ENCODE results near the gene UTS2B.
"Not testable (repeated sequence)": the region's sequence is repeated elsewhere in the genome, so short reads cannot be mapped to it uniquely, and the experiment has no call there.

Gene UTS2B

GRCh38 chr3:191280111-191280510 lies 50.2 kb downstream of the UTS2B start:
- no peak for DNase-seq (ENCODE audit: low read depth)

- no peak for DNase-seq (ENCODE audit: low read depth)
Measured at GRCh38 chr3:191275751-191276150, 54.6 kb downstream of the UTS2B start.

GRCh38 chr3:191275244-191275643 lies 55.1 kb downstream of the UTS2B start:
- not testable (repeated sequence) for DNase-seq (ENCODE audit: low read depth)

- no peak for DNase-seq (ENCODE audit: low read depth)
Measured at GRCh38 chr3:191269289-191270085, 60.8 kb downstream of the UTS2B start.

- DNase-seq (ENCODE audit: low read depth) = no peak
Measured at GRCh38 chr3:191268737-191269136, 61.6 kb downstream of the UTS2B start.

- no peak for DNase-seq (ENCODE audit: low read depth)
Measured at GRCh38 chr3:191263850-191264249, 66.5 kb downstream of the UTS2B start.

- DNase-seq (ENCODE audit: low read depth) = no peak
Measured at GRCh38 chr3:191263365-191263764, 67.0 kb downstream of the UTS2B start.

- DNase-seq (ENCODE audit: low read depth) = no peak
Measured at GRCh38 chr3:191262650-191263049, 67.7 kb downstream of the UTS2B start.

GRCh38 chr3:191261304-191261638 lies 69.1 kb downstream of the UTS2B start:
- DNase-seq (ENCODE audit: low read depth) = no peak

GRCh38 chr3:191260431-191261303 lies 69.7 kb downstream of the UTS2B start:
- DNase-seq (ENCODE audit: low read depth) = no peak

- no peak for DNase-seq (ENCODE audit: low read depth)
Measured at GRCh38 chr3:191259486-191259885, 70.8 kb downstream of the UTS2B start.

- no peak for DNase-seq (ENCODE audit: low read depth)
Measured at GRCh38 chr3:191257286-191257685, 73.0 kb downstream of the UTS2B start.

- DNase-seq (ENCODE audit: low read depth) = no peak
Measured at GRCh38 chr3:191256405-191256804, 73.9 kb downstream of the UTS2B start.

- no peak for DNase-seq (ENCODE audit: low read depth)
Measured at GRCh38 chr3:191255156-191255555, 75.2 kb downstream of the UTS2B start.

- no peak for DNase-seq (ENCODE audit: low read depth)
Measured at GRCh38 chr3:191254098-191254873, 76.0 kb downstream of the UTS2B start.

- DNase-seq (ENCODE audit: low read depth) = no peak
Measured at GRCh38 chr3:191253089-191253799, 77.1 kb downstream of the UTS2B start.

GRCh38 chr3:191246630-191247029 lies 83.7 kb downstream of the UTS2B start:
- DNase-seq (ENCODE audit: low read depth) = no peak

GRCh38 chr3:191246034-191246433 lies 84.3 kb downstream of the UTS2B start:
- DNase-seq (ENCODE audit: low read depth) = not testable (repeated sequence)

- no peak for DNase-seq (ENCODE audit: low read depth)
Measured at GRCh38 chr3:191244242-191244867, 86.0 kb downstream of the UTS2B start.

- DNase-seq (ENCODE audit: low read depth) = no peak
Measured at GRCh38 chr3:191240486-191240885, 89.8 kb downstream of the UTS2B start.

GRCh38 chr3:191239407-191240031 lies 90.8 kb downstream of the UTS2B start:
- DNase-seq (ENCODE audit: low read depth) = no peak
